ENCODE measurements around the gene AGTPBP1.

AGTPBP1 gene

DNA sequence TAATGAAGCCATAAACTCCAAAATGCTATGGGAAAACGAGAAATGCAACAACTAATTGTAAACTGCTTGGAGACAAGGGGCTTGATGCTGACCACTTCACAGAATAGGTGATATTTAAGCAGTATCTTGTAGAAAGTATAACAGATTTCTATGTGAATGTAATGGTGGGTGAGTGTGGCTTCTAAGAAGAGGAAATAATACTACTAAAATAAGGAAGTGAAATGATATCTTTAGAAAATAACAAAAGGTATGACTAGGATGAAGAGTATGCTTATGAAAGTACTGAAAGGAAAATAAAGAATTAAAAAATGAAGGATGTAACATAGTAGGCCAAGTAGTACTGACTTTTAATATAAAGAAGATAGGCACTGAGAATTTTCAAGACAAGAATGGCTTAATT lies 94.2 kb downstream of the AGTPBP1 start:
- no peak for ATAC-seq (ENCODE audit: insufficient read depth, low read depth)
- H3K9ac ChIP-seq (ENCODE audit: low read depth, low read length), result no peak overlapping the region
- DNase-seq, result no peak

DNA sequence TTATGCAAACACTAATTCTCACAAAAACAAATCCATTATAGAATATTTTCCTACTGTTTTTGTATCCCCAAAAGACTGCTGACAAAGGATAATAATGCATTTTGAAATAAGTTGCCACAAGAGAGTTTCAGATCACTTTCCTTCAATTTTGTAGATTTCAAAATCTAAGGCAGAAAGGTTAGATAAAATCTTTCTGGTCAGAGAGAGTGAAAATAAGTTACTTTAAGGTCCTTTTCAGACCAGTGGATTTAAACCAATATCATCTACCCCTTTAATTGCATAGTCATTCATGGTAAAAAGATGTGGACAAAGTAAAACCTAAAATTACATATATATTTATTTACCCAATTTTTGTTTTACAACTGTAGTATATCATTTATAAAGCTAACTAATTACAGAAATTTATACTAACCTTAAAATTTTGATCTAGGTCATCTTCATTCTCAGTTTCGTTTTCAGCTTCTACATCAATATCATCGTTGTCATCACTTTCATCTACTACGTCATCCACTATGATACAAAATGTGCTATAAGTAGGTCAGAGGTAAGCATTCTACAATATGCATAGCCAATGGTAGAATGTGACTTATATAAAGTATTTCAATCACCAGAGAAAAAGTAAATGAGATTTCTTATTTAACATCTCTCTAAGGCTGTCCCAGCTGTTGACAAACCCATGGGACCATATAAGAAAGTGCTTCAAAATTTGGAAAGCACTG lies 95.7 kb downstream of the AGTPBP1 start:
- H4K20me1 ChIP-seq (ENCODE audit: insufficient read depth, low read length), result no peaks in the 10 kb centered on the region
- H2AFZ ChIP-seq (ENCODE audit: low read depth, low read length), result no peak overlapping the region
- ATAC-seq (ENCODE audit: insufficient read depth, low read depth) (no peak), DNase-seq (no peak)
- H3K27me3 ChIP-seq (ENCODE audit: insufficient read depth, low read length, poor library complexity), result no peaks in the 10 kb centered on the region
- no peaks in the 10 kb centered on the region; the same call in 1 of the 2 replicates for H3K36me3 ChIP-seq (ENCODE audit: insufficient read depth, low read length)
- H3K4me2 ChIP-seq (ENCODE audit: insufficient read depth, low read length), result no peak overlapping the region
- TF ChIP-seq EZH2 (IDR thresholded peaks at IDR 0.05; ENCODE audit: borderline replicate concordance, low read depth, low read length, severe bottlenecking), result no peak
- TF ChIP-seq, protein P1, sequence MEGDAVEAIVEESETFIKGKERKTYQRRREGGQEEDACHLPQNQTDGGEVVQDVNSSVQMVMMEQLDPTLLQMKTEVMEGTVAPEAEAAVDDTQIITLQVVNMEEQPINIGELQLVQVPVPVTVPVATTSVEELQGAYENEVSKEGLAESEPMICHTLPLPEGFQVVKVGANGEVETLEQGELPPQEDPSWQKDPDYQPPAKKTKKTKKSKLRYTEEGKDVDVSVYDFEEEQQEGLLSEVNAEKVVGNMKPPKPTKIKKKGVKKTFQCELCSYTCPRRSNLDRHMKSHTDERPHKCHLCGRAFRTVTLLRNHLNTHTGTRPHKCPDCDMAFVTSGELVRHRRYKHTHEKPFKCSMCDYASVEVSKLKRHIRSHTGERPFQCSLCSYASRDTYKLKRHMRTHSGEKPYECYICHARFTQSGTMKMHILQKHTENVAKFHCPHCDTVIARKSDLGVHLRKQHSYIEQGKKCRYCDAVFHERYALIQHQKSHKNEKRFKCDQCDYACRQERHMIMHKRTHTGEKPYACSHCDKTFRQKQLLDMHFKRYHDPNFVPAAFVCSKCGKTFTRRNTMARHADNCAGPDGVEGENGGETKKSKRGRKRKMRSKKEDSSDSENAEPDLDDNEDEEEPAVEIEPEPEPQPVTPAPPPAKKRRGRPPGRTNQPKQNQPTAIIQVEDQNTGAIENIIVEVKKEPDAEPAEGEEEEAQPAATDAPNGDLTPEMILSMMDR (IDR thresholded peaks at IDR 0.05; ENCODE audit: borderline replicate concordance, extremely low read depth, low read length, poor library complexity, severe bottlenecking), result no peak
- H3K9me3 ChIP-seq (ENCODE audit: insufficient read depth, low read length, severe bottlenecking), result no peaks in the 10 kb centered on the region
- H3K79me2 ChIP-seq (ENCODE audit: insufficient read depth, low read length), result no peaks in the 10 kb centered on the region
- no peak overlapping the region for H3K4me3 ChIP-seq (ENCODE audit: low read depth in 1 of 2, low read length in 2 of 2)
- no peak overlapping the region for H3K9ac ChIP-seq (ENCODE audit: low read depth, low read length)
- H3K4me1 ChIP-seq (ENCODE audit: insufficient read depth, low read length), result no peaks in the 10 kb centered on the region
- H3K27ac ChIP-seq (ENCODE audit: low read length), result no peak overlapping the region

More for the DNA sequence above, 94.2 kb downstream of the AGTPBP1 start:
- no peaks in the 10 kb centered on the region for H4K20me1 ChIP-seq (ENCODE audit: insufficient read depth, low read length)
- H3K27ac ChIP-seq (ENCODE audit: low read length), result no peak overlapping the region
- H3K9me3 ChIP-seq (ENCODE audit: insufficient read depth, low read length, severe bottlenecking), result no peaks in the 10 kb centered on the region
- no peak overlapping the region for H3K4me3 ChIP-seq (ENCODE audit: low read depth in 1 of 2, low read length in 2 of 2)
- H2AFZ ChIP-seq (ENCODE audit: low read depth, low read length), result no peak overlapping the region
- no peaks in the 10 kb centered on the region for H3K79me2 ChIP-seq (ENCODE audit: insufficient read depth, low read length)
- H3K36me3 ChIP-seq (ENCODE audit: insufficient read depth, low read length), result peaks cover 3% of the 10 kb centered on the region; the same call in 1 of the 2 replicates
- no peaks in the 10 kb centered on the region for H3K27me3 ChIP-seq (ENCODE audit: insufficient read depth, low read length, poor library complexity)
- H3K4me2 ChIP-seq (ENCODE audit: insufficient read depth, low read length), result no peak overlapping the region
- TF ChIP-seq EZH2 (IDR thresholded peaks at IDR 0.05; ENCODE audit: borderline replicate concordance, low read depth, low read length, severe bottlenecking), result no peak
- TF ChIP-seq, protein P1 (IDR thresholded peaks at IDR 0.05; ENCODE audit: borderline replicate concordance, extremely low read depth, low read length, poor library complexity, severe bottlenecking), result no peak
- no peaks in the 10 kb centered on the region for H3K4me1 ChIP-seq (ENCODE audit: insufficient read depth, low read length)

DNA sequence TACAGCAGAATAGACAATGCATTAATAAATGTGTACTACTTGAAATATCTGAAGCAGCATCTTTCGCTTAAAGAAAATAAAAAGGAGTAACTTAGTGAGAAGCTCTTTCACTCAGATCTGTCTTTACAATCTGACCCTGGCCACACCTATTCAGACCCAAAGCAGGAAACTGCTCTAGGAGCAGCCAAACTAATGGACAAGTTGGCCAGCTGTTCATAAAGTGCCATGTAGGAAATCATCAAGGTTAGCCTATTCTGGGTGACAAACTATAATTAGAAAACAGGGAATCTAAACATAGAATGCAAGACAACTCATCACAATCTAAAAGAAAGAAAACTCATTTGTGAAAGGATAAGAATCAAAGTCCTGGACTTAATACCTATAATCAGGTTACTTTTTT lies 101.3 kb downstream of the AGTPBP1 start:
- no peaks in the 10 kb centered on the region for H3K27me3 ChIP-seq (ENCODE audit: insufficient read depth, low read length, poor library complexity)
- H3K79me2 ChIP-seq (ENCODE audit: insufficient read depth, low read length), result no peaks in the 10 kb centered on the region
- H3K9me3 ChIP-seq (ENCODE audit: insufficient read depth, low read length, severe bottlenecking), result no peaks in the 10 kb centered on the region
- no peak overlapping the region for H3K9ac ChIP-seq (ENCODE audit: low read depth, low read length)
- H3K27ac ChIP-seq (ENCODE audit: low read length), result no peak overlapping the region
- peaks cover 3% of the 10 kb centered on the region; the same call in 1 of the 2 replicates for H3K36me3 ChIP-seq (ENCODE audit: insufficient read depth, low read length)
- H3K4me1 ChIP-seq (ENCODE audit: insufficient read depth, low read length), result no peaks in the 10 kb centered on the region
- no peak overlapping the region for H2AFZ ChIP-seq (ENCODE audit: low read depth, low read length)
- TF ChIP-seq EZH2 (IDR thresholded peaks at IDR 0.05; ENCODE audit: borderline replicate concordance, low read depth, low read length, severe bottlenecking), result no peak
- TF ChIP-seq, protein P1 (IDR thresholded peaks at IDR 0.05; ENCODE audit: borderline replicate concordance, extremely low read depth, low read length, poor library complexity, severe bottlenecking), result no peak
- no peaks in the 10 kb centered on the region for H4K20me1 ChIP-seq (ENCODE audit: insufficient read depth, low read length)
- ATAC-seq (ENCODE audit: insufficient read depth, low read depth) (no peak), DNase-seq (no peak)
- H3K4me2 ChIP-seq (ENCODE audit: insufficient read depth, low read length), result no peak overlapping the region
- no peak overlapping the region for H3K4me3 ChIP-seq (ENCODE audit: low read depth in 1 of 2, low read length in 2 of 2)

All from DND-41 (cell line).